ENCODE measurements around the gene PRR7.

- TF ChIP-seq CTCF (IDR thresholded peaks at IDR 0.05; ENCODE audit: poor library complexity), result no peak
- TF ChIP-seq EZH2phosphoT487 (IDR thresholded peaks at IDR 0.05; ENCODE audit: low read depth, severe bottlenecking, unreplicated experiment), result no peak
- no peak for TF ChIP-seq EZH2 (IDR thresholded peaks at IDR 0.05; ENCODE audit: borderline replicate concordance)
Measured at GRCh38 chr5:177490311-177490991, 43.8 kb downstream of the PRR7 start.

Data from hepatocyte (in vitro differentiated cells).